ENCODE data around the gene UBE2J2. TPM values are rescaled to one million over a fixed set of nuclear protein-coding genes. Genes with fewer than 3 reads are reported as not detected.

The UBE2J2 gene
- total and polyA plus RNA-seq, 2 donors (not counting 3 experiments of a cell fraction or from before 2014, with no cell fraction given): 60.7 to 80.7 TPM

GRCh38 chr1:1262071-1262470, 11.6 kb downstream of the UBE2J2 start:
- H3K36me3 ChIP-seq (ENCODE audit: control insufficient read depth in 2 of 2, extremely low read depth in 1 of 2, insufficient read depth in 2 of 2, low read length in 2 of 2): peaks cover 9 to 32% of the 10 kb centered on the region in 2 experiments

GRCh38 chr1:1260843-1261560, 12.7 kb downstream of the UBE2J2 start:
- TF ChIP-seq EZH2 (IDR thresholded peaks at IDR 0.05; ENCODE audit: borderline replicate concordance, low read depth, low read length, severe bottlenecking): no peak
- TF ChIP-seq GATA2 (IDR thresholded peaks at IDR 0.05; ENCODE audit: insufficient read depth, insufficient read length, low read depth, low read length): peak; percentile 79
- TF ChIP-seq MYC (IDR thresholded peaks at IDR 0.05; ENCODE audit: low read depth, low read length): no peak
- no peak for TF ChIP-seq MAX (IDR thresholded peaks at IDR 0.05; ENCODE audit: insufficient read depth, insufficient read length)
- TF ChIP-seq FOS (IDR thresholded peaks at IDR 0.05; ENCODE audit: borderline replicate concordance, insufficient read depth, low read length): no peak
- TF ChIP-seq JUN (IDR thresholded peaks at IDR 0.05; ENCODE audit: borderline replicate concordance, insufficient read depth, insufficient read length, low read depth): no peak
- TF ChIP-seq POLR2AphosphoS5 (IDR thresholded peaks at IDR 0.05; ENCODE audit: insufficient read depth, low read depth, low read length): peak; percentile 12
- TF ChIP-seq POLR2A (IDR thresholded peaks at IDR 0.05; ENCODE audit: low read depth, low read length): no peak
- TF ChIP-seq CTCF (IDR thresholded peaks at IDR 0.05; ENCODE audit: extremely low read depth in 1 of 2, insufficient read depth in 1 of 2, low read depth in 1 of 2, low read length in 2 of 2): no peak
- peaks cover 20% of the 10 kb centered on the region for H3K79me2 ChIP-seq (ENCODE audit: control insufficient read depth, insufficient read depth, low read length)
- peaks cover 9 to 33% of the 10 kb centered on the region in 2 experiments for H3K36me3 ChIP-seq (ENCODE audit: control insufficient read depth in 2 of 2, extremely low read depth in 1 of 2, insufficient read depth in 2 of 2, low read length in 2 of 2)
- H3K27ac ChIP-seq (ENCODE audit: insufficient read depth, low read depth, low read length): peak overlapping the region; percentile 72
- dilution Hi-C loops (cut with MboI; ENCODE audit: extremely low pct_ligation_motif_present, low sequenced_read_pairs): no loop called here
- no peaks in the 10 kb centered on the region for H3K9me3 ChIP-seq (replicated peaks; ENCODE audit: control insufficient read depth, insufficient read depth, low read length)
- H3K9ac ChIP-seq (replicated peaks; ENCODE audit: extremely low read depth, insufficient read depth, low read length): peak overlapping the region; percentile 44
- intact Hi-C loops (cut with micrococcal nuclease): loop anchor here (1.0 to 2.0 kb wide), 2 partner anchors 28 to 29 kb away; partner anchors contain the start of genes B3GALT6 and SDF4
- H3K4me3 ChIP-seq (replicated peaks in 1 of 3; ENCODE audit: insufficient read depth in 1 of 3, low read depth in 1 of 3, low read length in 3 of 3): no peak overlapping the region
- H2AFZ ChIP-seq (ENCODE audit: low read depth, low read length): no peak overlapping the region
- H4K20me1 ChIP-seq (replicated peaks; ENCODE audit: control insufficient read depth, extremely low read depth, insufficient read depth, low read length): no peaks in the 10 kb centered on the region
- peaks cover 24% of the 10 kb centered on the region for H3K4me1 ChIP-seq (ENCODE audit: control insufficient read depth, extremely low read depth, insufficient read depth, low read length)
- H3K4me2 ChIP-seq (ENCODE audit: insufficient read depth, low read length): peak overlapping the region; percentile 44
- DNase-seq (ENCODE audit: low read depth, low spot score) (peak; percentile 43), FAIRE-seq (peak; percentile 88)
- CTCF ChIA-PET: interaction anchor here (0.8 to 4.6 kb wide), 6 partner anchors 13 to 139 kb away, joined by 3 to 25 read pairs (median 4); partner anchors contain the start of gene UBE2J2
- POLR2A ChIA-PET: interaction anchor here (0.7 kb wide), 1 partner anchor 131 kb away, joined by 6 read pairs; no protein-coding TSS in a partner anchor
- H3K9me1 ChIP-seq (replicated peaks; ENCODE audit: control insufficient read depth, extremely low read depth, insufficient read depth, low read length): no peaks in the 10 kb centered on the region
- no peaks in the 10 kb centered on the region for H3K27me3 ChIP-seq (ENCODE audit: control insufficient read depth in 2 of 2, insufficient read depth in 2 of 2, low read length in 2 of 2)
- BruUV-seq (replicated peaks): no TSS peak

More at GRCh38 chr1:1262071-1262470, 11.6 kb downstream of the UBE2J2 start:
- no TSS peak for BruUV-seq (replicated peaks)
- CTCF ChIA-PET: interaction anchor here (0.8 to 4.6 kb wide), 2 partner anchors 15 to 140 kb away, joined by 4 to 25 read pairs; no protein-coding TSS in a partner anchor
- POLR2A ChIA-PET: no interaction called here
- DNase-seq (ENCODE audit: low read depth, low spot score) (no peak), FAIRE-seq (no peak)
- dilution Hi-C loops (cut with MboI; ENCODE audit: extremely low pct_ligation_motif_present, low sequenced_read_pairs) (no loop called here), intact Hi-C loops (cut with micrococcal nuclease) (no loop called here)
- TF ChIP-seq MYC (IDR thresholded peaks at IDR 0.05; ENCODE audit: low read depth, low read length) (no peak), JUN (IDR thresholded peaks at IDR 0.05; ENCODE audit: borderline replicate concordance, insufficient read depth, insufficient read length, low read depth) (no peak), MAX (IDR thresholded peaks at IDR 0.05; ENCODE audit: insufficient read depth, insufficient read length) (no peak)
- H4K20me1 ChIP-seq (replicated peaks; ENCODE audit: control insufficient read depth, extremely low read depth, insufficient read depth, low read length): no peaks in the 10 kb centered on the region
- H3K27ac ChIP-seq (ENCODE audit: insufficient read depth, low read depth, low read length): no peak overlapping the region
- no peaks in the 10 kb centered on the region for H3K9me1 ChIP-seq (replicated peaks; ENCODE audit: control insufficient read depth, extremely low read depth, insufficient read depth, low read length)
- no peaks in the 10 kb centered on the region for H3K9me3 ChIP-seq (replicated peaks; ENCODE audit: control insufficient read depth, insufficient read depth, low read length)
- peaks cover 24% of the 10 kb centered on the region for H3K4me1 ChIP-seq (ENCODE audit: control insufficient read depth, extremely low read depth, insufficient read depth, low read length)
- no peak overlapping the region for H2AFZ ChIP-seq (ENCODE audit: low read depth, low read length)
- H3K79me2 ChIP-seq (ENCODE audit: control insufficient read depth, insufficient read depth, low read length): peaks cover 21% of the 10 kb centered on the region
- no peak overlapping the region for H3K9ac ChIP-seq (replicated peaks; ENCODE audit: extremely low read depth, insufficient read depth, low read length)
- no peak overlapping the region for H3K4me2 ChIP-seq (ENCODE audit: insufficient read depth, low read length)
- H3K27me3 ChIP-seq (ENCODE audit: control insufficient read depth in 2 of 2, insufficient read depth in 2 of 2, low read length in 2 of 2): no peaks in the 10 kb centered on the region
- no peak overlapping the region for H3K4me3 ChIP-seq (replicated peaks in 1 of 3; ENCODE audit: insufficient read depth in 1 of 3, low read depth in 1 of 3, low read length in 3 of 3)
